NCI-H2029 (cell line): Measurements from ENCODE around the gene KIAA0319L.
"Not testable (repeated sequence)": the region's sequence is repeated elsewhere in the genome, so short reads cannot be mapped to it uniquely, and the experiment has no call there.

Experiments used
- DNase-seq: peaks from one replicate; lab custom pipeline; 2025; lab: John Stamatoyannopoulos, UW

The KIAA0319L gene

DNA sequence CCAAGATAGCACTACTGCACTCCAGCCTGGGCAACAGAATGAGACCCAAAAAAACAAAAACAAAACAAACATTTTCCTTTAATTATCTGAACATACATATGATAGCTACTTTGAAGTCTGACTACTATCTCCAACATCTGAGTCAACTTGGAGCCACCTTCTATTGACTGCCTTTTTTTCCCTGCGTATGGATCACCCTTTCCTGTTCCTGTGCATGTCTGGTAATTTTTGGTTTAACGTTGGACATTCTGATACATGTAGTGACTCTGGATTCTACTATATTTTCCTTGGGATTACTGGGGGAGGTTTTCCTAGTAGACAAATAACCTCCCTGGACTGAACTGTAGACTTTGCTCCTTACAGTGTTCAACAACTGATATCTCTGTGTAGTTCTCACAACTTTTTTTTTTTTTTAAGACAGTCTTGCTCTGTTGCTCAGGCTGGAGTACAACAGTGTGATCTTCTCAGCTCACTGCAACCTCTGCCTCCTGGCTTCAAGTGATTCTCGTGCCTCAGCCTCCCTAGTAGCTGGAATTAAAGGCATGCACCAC lies 70.3 kb downstream of the KIAA0319L start:
- no peak for DNase-seq

GRCh38 chr1:35481229-35481628 lies 76.0 kb downstream of the KIAA0319L start:
- DNase-seq: no peak

GRCh38 chr1:35477870-35478269 lies 79.3 kb downstream of the KIAA0319L start:
- DNase-seq: no peak

GRCh38 chr1:35475856-35476674 lies 81.1 kb downstream of the KIAA0319L start:
- peak; percentile 68 for DNase-seq

DNA sequence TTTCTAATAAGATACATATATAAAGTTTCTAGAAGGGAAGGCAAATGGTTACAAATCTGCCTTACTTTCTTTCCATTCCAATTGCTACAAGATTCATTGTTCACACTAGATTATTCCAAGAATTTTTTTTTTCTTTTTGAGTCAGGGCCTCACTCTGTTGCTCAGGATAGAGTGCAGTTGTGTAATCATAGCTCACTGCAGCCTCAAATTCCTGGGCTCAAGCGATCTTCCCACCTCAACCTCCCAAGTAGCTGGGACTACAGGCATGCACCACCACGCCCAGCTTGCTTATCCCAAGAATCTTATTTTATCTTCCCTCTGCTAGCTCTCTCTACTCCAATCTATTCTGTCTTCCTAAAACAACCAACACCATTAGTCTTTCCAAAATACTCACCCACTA lies 81.8 kb downstream of the KIAA0319L start:
- DNase-seq: no peak

DNA sequence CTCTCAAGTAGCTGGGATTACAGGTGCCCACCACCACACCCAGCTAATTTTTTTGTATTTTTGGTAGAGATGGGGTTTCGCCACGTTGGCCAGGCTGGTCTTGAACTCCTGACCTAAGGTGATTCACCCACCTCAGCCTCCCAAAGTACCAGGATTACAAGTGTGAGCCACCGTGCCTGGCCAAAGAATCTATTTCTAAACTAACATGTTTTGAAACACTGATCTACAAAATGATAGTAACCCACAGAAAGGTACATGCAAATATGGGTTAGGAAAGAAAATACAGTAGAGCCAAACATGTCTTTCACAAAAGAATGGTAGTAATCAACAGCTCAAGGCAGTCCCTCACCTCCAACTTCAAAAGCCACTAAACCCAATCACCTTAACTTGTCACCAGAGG lies 84.0 kb downstream of the KIAA0319L start:
- DNase-seq: not testable (repeated sequence)

- DNase-seq: no peak
These were observed 86.1 kb downstream of the KIAA0319L start for GRCh38 chr1:35470977-35471613.

GRCh38 chr1:35466120-35466519 lies 91.1 kb downstream of the KIAA0319L start:
- no peak for DNase-seq

GRCh38 chr1:35463749-35464148 lies 93.5 kb downstream of the KIAA0319L start:
- DNase-seq: not testable (repeated sequence)

DNA sequence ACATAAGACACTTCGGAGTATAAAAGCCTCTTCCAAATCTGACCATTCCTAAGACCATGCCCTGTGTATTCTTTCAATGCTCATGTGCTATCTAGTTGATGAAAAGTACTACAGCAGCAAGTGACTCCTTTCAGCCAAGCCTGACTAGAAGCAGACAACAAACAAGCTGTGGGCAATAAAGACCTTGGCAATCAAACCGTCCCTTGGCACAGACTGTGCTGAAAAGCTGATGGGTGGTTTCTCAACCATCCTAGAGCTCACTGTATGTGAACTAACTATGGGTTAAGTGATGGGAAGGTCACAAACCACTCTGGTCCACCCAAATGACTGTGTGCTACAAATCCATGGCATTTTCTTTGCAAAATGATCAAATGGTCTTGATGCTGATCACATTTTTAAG lies 94.0 kb downstream of the KIAA0319L start:
- DNase-seq: no peak

DNA sequence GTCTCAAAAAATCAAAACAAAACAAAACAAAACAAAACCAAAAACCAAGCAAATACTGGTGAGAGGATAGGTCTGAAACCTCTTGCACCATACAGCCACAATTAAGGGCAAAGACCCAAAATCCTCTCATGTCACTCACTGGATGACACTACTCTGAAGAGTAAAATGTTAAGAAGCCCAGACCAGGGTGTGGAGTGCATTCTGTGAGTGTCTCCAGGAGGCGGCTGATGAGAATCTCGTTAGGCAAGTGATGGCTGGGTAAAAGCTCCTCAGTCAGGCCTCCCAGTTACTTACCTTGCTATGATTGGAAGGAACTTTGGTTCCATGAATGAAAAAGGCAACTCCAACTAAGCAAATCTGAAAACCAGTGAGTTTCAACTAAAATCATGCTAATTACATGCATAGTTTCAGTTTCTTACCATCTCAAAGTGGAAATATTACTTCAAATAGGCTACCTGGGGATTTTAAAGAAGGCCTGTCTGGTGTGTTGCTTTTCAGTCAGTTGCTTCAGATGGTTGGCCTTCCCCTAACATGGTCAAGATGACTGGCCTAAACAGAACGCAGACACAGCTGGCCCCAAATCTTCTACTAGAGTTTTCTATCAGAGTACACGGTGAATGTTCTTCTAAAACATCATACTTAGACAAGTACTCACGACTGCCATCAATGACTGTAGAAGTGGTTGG lies 95.1 kb downstream of the KIAA0319L start:
- no peak for DNase-seq

GRCh38 chr1:35460796-35461195 lies 96.4 kb downstream of the KIAA0319L start:
- no peak for DNase-seq

DNA sequence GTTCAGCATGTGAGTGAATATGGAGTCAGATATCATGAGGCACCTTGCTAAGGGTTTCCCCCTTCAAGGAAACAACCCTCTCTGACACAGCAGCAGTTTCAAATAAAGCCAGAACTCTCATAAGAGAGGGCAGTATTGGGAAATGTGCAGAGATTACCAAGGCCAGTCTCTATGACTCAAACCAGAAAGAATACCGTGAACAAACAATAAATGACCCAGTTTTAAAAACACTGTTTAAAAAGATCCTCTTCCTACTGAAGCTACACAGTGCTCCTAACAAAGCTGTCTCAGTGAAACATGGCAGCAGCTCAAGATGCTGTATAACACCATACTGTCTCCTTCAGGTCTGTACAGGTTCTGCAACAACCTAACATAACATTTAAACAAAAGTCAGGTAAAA lies 102.6 kb downstream of the KIAA0319L start:
- no peak for DNase-seq

GRCh38 chr1:35454176-35454575 lies 103.0 kb downstream of the KIAA0319L start:
- DNase-seq: no peak

- DNase-seq: no peak
These were observed 104.2 kb downstream of the KIAA0319L start for GRCh38 chr1:35453031-35453430.

DNA sequence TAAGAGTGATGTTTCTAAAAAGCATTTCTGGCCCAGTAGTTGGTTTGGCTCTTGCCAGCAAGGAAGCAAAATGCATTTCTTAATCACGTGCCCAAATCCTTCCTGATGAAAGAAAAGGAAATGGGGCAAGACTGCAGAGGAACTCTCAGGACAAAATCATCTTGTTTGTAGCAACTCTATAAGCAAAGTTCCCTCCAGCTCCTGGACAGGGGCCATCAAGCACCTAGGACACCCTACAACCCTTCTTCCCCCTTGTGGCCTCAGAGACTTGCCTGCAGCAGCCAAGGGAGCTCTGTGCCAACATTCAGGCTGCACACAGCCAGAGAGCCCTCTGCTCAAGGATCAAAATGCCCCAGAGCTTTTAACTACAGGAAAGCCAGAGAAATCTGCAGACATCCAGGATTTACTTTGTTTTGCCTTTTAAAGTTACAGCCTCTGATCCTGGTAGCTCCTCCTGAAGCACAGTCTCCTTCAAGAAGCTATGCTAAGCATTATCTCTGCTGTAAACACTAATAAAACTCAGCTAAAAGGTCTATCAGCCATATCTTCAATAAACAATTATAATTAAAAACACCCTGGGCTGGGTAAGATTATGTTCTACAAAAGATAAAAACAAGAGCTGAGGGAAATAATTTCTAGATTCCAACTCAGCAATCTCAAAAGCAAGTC lies 105.0 kb downstream of the KIAA0319L start:
- no peak for DNase-seq

GRCh38 chr1:35451125-35451528 lies 106.1 kb downstream of the KIAA0319L start:
- DNase-seq: peak; percentile 32

- no peak for DNase-seq
These were observed 107.7 kb downstream of the KIAA0319L start for GRCh38 chr1:35449334-35450008.

GRCh38 chr1:35448344-35448801 lies 108.8 kb downstream of the KIAA0319L start:
- peak; percentile 48 for DNase-seq

DNA sequence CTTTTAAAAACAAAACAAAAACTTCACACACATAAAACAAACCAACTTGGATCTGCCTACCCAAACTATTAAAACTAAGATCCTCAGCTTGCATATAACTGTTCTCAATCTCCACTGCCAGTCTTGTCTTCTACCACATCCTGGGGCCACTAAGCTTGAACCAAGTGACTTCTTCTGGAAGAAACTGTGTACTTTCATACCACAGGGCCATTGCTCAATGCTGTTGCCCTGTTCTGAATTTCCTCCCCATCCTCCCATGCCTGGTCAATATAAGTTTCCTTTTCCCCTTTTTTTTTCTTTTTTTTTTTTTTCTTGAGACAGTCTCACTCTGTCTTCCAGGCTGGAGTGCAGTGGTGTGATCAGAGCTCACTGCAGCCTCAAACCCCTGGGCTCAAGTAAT lies 109.9 kb downstream of the KIAA0319L start:
- no peak for DNase-seq

DNA sequence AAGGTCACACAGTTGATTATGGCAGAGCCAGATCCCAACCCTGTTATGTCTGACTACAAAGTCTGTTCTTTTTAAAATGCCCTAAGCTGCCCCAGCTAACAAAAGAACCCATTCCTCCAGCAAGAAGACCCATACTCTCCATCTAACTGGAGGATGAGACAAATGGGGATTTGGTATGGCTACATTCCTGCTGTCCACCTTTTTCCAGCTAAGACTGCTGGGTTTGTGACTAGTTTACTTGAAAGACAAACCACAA lies 112.8 kb downstream of the KIAA0319L start:
- DNase-seq: no peak
